GM19328 (cell line): ENCODE results near the gene FZD4.
"Not testable (repeated sequence)": the region's sequence is repeated elsewhere in the genome, so short reads cannot be mapped to it uniquely, and the experiment has no call there.

Experiments used
- ATAC-seq: cut with Tn5 transposase; IDR thresholded peaks from one replicate; pipeline ENCODE4 v1.9.1; 2021; ENCODE audit warnings: mild to moderate bottlenecking, moderate library complexity; ENCODE audit not compliant: unreplicated experiment

Gene FZD4

GRCh38 chr11:86938203-86938899, 16.8 kb downstream of the FZD4 start:
- ATAC-seq = no peak

GRCh38 chr11:86937193-86937806, 17.9 kb downstream of the FZD4 start:
- not testable (repeated sequence) for ATAC-seq

GRCh38 chr11:86934926-86935579, 20.1 kb downstream of the FZD4 start:
- no peak for ATAC-seq

GRCh38 chr11:86934582-86934900, 20.7 kb downstream of the FZD4 start:
- ATAC-seq = no peak

GRCh38 chr11:86933891-86934581, 21.2 kb downstream of the FZD4 start:
- no peak for ATAC-seq

GRCh38 chr11:86932924-86933875, 22.0 kb downstream of the FZD4 start:
- ATAC-seq = no peak

GRCh38 chr11:86932259-86932585, 23.0 kb downstream of the FZD4 start:
- no peak for ATAC-seq

- no peak for ATAC-seq
Observed at GRCh38 chr11:86931548-86932258, 23.5 kb downstream of the FZD4 start.

- ATAC-seq = no peak
Observed at GRCh38 chr11:86930957-86931547, 24.1 kb downstream of the FZD4 start.

- ATAC-seq = no peak
Observed at GRCh38 chr11:86926975-86927374, 28.2 kb downstream of the FZD4 start.

GRCh38 chr11:86923999-86924766, 31.0 kb downstream of the FZD4 start:
- ATAC-seq = no peak

GRCh38 chr11:86922225-86922624, 33.0 kb downstream of the FZD4 start:
- ATAC-seq = no peak

GRCh38 chr11:86919557-86920210, 35.5 kb downstream of the FZD4 start:
- no peak for ATAC-seq

- no peak for ATAC-seq
Observed at GRCh38 chr11:86918973-86919372, 36.2 kb downstream of the FZD4 start.

- ATAC-seq = no peak
Observed at GRCh38 chr11:86918496-86918895, 36.7 kb downstream of the FZD4 start.

- ATAC-seq = no peak
Observed at GRCh38 chr11:86917589-86917988, 37.6 kb downstream of the FZD4 start.

- ATAC-seq = no peak
Observed at GRCh38 chr11:86916330-86916729, 38.9 kb downstream of the FZD4 start.

- not testable (repeated sequence) for ATAC-seq
Observed at GRCh38 chr11:86915850-86916249, 39.3 kb downstream of the FZD4 start.
